Measurements from ENCODE around the gene CHD5.

Gene CHD5

DNA sequence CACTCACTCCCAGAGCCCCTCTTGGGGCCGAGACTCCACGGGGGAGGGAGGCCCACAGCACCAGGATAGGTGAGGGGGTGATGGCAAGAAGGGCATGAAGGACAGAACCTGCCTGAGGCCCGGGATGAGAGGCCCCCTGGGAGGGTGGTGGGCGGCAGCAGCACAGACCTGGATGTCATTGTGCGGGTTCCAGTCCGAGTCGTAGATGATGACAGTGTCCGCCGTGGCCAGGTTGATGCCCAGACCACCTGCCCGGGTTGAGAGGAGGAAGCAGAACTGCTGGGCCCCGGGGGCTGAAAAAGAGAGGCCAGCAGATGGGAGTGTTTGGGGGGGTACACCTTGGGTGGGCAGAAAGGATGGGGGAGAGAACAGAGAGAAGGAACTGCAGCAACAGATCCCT, 50.1 kb downstream of the CHD5 start:
- no peak for DNase-seq

DNA sequence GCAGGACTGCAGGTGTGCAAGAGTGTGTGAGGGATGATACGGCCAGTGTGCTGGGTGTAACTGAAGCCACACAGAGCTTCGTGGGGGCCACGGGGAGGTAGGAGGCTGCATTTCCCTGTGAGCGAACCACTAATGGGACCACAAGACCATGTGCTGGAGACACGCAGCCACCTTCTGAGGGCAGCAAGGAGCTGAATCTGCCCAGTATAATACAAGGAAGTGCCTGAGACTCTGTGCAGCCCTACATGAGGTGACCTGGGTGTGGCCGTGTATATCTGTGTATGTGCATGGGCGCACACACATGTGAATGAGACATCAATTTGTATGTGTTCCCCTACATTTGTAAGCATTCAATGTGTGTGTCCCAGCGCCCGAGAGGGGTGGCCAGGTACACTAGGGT, 50.8 kb downstream of the CHD5 start:
- DNase-seq = no peak

DNA sequence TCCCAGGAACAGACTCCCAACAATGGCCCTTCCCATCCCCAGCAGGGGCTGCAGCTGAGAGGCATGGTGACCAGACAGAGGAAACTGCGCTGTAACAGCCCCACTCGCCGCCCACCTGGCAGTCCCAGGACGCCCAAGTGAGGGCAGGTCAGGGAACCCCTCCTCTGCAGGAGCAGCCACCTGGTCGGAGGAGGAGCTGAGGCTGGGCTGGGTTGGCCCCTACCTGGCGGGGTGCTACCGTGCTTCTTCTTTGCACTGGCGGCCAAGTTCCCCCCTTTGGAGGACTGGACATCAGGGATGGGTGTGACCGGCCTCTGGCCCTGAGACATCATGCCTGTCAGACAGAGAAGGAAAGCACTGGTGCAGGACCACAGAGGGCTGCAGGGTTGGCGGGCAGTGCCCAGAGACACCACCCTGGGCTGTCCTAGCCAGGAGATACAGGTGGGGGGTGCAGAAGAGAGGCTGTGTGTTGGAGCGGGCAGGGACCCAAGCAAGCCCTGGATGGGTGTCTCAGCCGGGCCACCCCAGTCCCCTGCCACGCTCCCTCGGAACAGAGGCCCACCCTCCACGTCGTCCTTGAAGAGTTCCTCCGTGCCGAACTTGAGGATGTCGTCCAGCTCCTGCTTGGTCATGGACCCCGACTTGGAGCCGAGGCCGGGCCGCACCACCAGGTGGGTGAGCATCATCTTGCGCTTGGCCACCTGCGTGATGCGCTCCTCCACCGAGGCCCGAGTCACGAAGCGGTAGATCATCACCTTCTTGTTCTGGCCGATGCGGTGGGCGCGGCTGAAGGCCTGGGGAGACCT, 51.6 kb downstream of the CHD5 start:
- no peak for DNase-seq

DNA sequence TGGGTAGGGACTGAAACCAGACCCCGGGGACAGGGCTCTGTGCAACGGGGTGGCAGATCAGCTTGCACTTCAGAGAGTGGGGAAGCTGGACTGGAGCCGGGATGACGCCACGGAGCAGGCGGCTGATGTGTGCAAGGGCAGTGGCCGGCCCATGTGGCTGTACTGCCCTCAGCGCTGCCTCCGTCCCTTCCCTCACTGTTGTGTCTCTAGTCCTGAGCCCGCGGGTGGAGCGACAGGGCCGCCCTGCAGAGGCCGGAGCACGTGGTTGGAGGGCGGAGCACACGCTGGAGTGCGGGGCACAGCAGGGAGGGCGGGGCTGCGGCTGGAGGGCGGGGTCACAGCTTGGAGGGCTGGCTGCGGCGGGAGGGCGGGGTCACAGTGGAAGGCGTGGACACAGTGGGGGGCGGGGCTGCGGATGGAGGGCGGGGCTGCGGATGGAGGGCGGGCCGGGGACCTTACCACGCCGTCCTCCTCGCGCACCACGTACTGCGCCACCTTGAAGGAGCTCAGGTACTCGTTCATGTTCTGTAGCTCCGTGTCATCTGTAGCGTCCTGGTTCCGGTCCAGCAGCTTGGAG, 52.4 kb downstream of the CHD5 start:
- no peak for DNase-seq

DNA sequence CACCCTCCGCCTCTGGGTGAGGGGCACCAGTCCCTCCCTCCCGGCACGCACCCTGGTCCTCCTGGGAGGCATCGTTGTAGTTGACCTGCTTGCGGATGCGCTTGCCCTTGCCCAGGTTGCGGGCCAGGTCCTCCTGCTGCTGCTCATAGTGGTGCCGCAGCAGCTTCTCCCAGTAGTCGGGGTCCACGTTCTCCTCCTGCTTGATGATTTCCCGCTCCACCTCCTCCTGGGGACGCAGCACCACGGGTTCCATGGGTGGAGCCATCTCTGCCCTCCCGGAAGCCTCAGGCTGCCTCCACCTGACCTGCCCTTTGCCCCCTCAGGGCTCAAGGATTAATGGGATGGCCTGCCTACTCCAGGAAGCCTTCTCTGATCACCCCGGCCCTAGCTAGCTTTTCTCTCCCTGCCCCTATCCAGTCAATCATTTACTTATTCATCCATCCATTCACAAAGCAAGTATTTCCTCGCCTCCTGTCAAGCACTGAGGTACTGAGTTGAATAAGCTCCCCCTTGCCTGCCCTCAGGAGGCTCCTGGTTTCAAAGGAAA, 53.5 kb downstream of the CHD5 start:
- no peak for DNase-seq

DNA sequence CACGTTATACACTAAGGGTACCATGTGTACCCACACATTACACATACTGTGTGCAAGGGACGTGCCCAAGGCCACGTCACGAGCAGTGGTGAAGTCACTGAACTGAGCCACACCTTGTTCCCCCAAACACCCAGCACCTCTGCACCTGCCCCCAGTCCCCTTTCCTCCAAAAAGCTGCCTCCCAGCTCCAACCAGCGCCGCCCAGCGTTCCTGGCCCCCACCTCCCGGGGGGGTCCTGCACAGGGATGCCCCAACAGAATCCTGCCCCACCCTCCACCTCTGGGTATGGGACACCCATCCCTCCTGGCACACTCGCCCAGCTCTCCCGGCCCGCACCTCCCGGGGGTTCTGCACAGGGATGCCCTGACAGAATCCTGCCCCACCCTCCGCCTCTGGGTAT, 54.1 kb downstream of the CHD5 start:
- DNase-seq = no peak

DNA sequence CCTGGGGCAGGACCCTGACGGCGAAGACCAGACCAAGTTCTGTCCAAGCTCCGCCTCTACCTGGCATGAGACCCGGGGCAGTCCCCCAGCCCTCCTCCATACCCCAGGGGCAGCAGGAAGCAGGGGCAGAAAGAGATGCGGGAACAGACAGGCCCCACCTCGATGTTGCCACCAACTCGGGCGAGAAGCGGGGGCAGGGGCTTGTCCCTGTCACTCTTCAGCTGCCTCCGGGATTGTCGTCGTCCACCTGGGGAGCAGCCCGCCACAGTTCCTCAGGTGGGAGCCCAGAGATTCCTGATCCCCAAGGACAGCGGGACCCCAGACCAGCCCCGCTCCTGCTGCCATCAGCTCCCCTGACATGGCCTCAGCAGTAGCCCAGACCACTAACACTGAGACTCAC, 54.8 kb downstream of the CHD5 start:
- no peak for DNase-seq

DNA sequence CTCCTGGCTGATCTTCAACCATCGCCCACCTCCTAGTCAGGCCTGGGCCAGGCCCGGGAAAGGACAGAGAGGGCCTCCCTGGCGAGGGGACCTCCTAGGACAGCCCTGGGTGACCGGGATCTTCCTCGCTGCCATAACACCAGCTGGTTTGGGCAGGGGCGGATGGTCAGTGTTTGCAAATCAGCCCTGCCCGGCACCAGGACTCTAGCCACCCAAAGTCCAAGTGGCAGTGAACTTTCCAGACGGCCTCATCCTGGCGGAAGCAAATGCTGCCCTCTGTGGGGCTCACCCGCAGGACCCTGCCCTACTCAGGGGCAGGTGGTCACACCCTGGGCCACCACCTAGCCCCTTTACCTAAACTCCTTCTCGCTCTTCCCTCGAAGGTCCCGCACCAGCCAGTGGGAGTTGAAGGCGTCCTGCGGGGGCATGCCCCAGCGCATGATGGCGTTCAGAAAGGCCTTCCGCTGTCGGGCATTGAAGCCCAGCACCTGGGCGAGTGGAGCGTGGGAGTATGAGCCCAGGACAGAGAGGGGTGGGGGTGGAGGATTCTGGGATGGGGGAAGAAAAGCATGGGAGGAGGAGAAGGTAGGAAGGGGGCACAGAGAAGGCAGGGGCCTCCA, 55.3 kb downstream of the CHD5 start:
- no peak for DNase-seq

DNA sequence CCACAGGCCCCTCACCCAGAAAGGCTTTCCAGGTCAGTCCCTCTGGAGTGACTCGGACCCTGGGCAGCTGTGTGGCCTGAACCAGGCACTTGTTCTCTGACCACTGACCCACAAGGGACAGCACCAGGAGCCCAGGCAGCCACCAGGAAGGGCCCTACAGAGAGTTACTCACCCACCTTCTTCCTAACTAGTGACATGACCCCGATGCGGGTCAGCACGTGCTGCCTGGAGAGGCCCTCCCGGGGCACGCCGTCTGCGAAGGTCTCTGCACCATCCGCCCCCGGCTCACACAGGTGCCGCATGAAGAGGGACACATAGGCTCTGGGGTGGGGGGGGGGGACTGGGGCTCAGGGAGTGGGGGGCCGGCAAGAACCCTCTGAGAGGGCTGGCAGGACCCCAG, 55.8 kb downstream of the CHD5 start:
- DNase-seq = no peak

DNA sequence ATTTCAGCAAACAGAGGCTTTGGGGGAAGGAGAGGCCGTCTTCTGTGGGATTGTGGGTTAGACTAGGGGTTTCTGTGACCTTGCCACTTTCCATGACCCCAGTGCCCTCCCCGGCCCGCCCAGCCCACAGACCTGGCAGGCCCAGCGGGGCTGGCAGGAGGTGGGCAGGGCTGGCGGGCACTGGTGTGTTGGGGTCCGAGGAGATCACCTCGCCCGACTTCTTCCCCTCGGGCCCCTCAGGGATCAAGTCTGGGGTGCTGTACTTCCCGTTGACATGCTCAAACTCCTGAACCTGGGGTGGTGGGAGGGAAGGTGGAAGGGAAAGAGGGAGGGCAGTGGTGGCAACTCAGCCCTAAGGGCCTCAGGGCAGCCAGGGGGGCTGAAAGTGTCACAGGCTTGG, 56.3 kb downstream of the CHD5 start:
- no peak for DNase-seq

DNA sequence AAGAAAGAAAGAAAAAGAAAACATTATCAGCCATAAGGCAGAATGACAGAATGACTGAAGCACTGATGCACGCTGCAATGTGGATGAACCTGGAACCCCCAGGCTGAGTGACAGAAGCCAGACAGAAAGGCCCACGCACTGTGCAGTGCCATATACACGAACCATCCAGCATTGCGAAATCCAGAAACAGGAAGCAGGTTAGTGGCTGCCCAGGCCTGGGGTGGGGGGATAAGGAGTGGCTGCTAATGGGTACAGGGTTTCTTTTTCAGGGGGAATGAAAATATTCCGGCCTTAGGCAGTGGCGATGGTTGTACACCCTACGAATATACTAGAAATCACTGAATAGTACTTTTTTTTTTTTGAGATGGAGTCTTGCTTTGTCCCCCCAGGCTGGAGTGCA, 57.0 kb downstream of the CHD5 start:
- no peak for DNase-seq

DNA sequence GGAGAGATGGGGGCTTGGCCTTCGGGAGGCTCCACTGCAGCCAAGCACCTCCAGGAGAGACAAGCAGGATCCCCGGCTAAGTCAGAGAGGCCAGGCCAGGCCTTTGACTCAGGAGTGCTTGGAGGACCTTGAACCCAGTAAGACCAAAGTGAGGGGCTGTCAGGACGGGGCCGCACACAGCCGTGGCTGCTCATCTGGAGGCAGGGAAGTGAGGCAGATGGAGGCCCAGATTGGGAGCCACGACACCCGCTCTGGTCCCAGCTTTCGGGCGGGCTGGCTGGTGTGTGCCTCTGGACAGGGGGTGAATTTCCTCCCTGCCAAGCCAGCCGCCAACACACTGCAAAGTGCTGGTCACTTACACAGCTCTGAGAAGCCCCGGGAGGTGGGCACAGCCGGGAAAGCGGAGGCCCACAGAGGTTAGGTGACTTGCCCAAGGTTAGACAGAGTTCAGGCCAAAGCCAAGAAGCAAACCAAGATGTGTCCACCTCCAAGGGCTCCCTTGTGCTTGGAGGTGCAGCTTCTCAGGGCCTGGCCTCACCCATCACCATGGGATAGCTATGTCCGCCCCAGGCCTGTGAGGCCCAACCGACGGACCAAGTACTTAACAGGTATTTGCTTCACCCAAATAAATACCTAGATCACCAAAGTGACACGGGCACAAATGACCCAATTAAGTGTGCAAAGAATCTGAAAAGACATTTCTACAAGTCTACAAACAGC, 58.3 kb downstream of the CHD5 start:
- no peak for DNase-seq

DNA sequence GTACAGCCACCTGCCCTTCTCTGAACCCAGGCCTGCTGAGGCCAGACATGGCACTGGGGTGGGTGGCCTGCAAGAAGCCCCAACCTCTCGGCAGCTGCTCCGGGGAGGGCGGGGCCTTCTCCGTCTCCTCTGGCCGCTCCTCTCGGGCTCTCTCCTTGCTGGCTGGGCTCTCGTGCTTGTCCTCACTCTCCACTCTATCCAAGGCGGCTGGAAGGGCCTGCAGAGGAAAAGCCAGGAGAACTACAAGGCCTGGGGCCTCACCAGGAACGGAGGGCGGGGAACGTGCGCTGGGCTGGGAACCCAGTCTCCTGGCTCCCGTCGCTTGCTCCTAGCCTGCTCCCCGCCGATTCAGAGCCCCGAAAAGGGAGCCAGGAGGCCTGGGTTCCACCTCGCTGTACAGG, 59.1 kb downstream of the CHD5 start:
- DNase-seq = no peak

DNA sequence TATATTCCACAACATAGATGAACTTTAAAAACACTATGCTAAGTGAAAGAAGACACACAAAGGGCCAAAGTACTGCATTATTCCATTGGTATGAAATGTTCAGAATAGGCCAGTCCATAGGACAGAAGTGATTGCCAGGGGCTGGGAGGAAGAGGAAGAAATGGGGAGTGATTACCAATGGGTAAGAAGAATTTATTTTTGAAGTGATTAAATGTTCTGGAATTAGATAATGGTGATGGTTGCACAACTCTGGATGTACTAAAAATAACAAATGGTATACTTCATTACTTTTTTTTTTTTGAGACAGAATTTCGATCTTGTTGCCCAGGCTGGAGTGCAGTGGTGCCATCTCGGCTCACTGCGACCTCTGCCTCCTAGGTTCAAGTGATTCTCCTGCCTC, 61.7 kb downstream of the CHD5 start:
- DNase-seq = no peak

DNA sequence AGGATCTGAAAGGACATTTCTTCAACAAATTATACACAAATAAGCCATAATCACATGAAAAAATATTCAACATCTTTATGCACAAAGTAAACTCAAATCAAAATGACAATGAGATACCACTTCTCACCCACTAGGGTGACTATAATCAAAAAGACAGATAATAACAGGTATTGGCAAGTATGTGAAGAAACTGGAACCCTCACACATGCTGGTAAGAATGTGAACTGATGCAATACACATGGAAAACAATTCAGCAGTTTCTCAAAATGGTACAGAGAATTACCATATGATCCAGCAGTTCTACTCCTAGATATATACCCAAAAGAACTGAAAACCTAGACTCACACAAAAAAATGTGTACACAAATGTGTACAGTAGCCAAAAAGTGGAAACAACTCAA, 62.5 kb downstream of the CHD5 start:
- no peak for DNase-seq

DNA sequence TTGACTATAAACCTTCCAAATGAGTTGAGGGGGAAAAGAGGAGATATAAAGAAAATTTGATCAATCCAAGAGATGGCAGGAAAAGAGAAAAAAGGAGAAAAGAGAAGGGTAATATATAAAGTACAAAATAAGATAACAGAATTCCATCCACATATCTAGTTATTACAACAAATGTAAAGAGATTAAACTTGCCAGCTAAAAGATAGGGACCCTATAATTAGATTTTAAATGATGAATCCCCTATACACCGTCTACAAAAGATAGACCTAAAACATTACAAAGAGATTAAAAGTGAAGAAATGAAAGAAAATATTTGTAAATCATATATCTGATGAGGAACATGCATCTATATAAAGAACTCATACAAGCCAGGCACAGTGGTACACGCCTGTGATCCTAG, 63.1 kb downstream of the CHD5 start:
- no peak for DNase-seq

DNA sequence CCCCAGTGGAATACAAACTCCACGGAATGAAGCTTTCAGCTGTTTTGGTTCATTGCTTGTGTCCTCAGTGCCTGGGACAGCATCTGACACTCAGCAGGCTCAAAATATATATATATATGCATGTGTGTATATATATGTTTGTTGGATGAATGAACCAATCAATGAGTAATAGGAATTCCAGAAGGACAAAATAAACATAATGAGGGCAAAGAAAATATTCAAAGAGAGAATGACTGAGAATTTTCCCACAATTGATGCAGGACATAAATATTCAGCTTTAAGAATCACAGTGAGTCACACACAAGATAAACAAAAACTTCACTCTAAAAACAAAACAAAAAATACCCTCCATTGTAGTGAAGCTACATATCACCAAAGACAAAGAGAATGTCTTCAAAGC, 64.0 kb downstream of the CHD5 start:
- no peak for DNase-seq

DNA sequence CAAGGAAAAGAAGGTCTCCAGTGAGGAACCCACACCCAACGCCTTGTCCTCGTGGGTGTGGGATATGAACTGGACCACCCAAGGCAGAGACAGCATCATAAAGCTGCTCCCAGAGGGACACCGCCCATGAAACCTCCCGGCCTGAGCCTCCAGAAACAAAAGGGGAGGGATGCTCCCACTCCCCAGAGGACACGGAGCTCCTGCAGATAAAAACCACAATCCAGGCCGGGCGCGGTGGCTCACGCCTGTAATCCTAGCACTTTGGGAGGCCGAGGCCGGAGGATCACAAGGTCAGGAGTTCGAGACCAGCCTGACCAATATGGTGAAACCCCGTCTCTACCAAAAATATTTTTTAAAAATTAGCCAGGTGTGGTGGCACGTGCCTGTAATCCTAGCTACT, 66.4 kb downstream of the CHD5 start:
- no peak for DNase-seq

DNA sequence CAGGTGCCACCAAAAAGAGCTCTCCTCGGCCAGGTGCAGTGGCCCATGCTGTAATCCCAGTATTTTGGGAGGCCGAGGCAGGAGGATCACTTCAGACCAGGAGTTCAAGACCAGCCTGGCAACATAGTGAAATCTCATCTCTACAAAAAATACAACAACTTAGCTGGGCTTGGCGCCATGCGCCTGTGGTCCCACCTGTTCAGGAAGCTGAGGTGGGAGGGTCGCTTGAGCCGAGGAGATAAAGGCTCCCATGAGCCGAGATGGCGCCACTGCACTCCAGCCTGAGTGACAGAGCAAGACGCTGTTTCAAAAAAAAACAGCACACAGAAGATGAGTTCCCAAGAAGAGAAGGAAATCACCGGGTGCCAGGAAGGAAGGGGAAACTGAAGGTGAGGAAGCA, 67.0 kb downstream of the CHD5 start:
- DNase-seq = no peak

DNA sequence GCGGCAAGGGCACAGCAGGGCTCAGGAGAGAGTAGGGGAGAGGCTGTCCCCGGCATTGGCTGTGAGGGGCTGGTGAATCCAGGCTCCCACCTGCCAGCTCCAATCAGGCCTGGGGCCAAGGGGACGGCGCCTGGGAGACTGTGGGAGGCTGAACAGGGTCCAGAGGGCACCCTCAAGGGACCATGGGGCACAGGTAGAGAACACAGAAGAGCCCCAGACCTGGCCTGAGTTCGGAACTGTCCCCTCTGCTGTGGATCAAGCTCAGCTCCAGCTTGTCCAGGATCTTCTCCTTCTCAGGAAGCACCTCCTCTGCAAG, 67.5 kb downstream of the CHD5 start:
- DNase-seq = no peak

DNA sequence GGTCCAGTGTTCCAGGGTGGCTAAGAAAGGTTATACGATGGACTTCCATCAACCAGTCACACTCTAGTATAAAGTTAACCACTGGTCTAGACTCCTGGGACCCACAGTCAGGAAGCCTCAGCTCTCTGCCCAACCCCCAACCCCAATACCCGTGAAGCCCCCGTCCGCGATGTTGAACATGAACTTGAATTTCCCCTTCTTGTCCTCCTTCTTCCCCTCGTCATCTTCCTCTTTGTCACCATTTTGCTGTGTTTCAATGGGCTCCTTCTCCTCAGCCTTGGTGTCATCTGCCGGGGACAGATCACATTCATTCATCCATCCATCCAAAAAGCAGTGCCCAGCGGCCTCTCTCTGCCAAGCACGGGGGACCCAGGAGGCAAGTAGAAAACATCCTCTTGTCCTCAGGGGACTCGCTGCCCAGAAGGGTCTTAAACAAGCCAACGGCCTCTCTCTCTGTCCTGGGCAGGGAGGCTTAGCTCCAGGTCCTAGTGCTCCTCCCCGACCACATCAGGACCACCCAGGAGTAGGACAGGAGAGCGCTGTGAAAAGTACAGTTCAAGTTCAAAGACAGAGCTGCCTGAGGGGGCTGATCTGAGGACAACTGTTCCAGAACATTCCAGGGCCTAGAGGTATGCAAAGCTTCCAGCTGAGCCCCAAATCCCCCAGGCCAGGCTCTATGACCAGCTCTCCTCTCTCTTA, 68.0 kb downstream of the CHD5 start:
- no peak for DNase-seq

DNA sequence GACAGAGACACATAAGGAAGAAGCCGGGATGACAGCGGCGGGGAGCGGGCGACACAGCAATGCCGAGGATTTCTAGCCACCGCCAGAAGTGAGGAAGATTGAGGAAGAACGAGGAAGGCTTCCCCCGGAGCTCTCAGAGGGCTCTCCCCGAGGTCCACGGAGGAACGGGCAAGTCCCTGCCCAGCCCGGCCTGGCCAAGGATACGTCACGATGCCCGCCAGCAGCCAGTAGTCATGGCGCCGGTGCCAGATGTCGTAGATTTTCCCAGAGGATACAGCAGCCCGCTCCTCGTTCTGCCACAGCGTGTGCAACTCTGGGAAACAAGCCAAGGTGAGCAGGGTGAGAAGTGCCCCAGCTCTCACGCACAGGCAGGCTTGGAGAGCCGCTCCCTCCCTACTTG, 68.5 kb downstream of the CHD5 start:
- no peak for DNase-seq

DNA sequence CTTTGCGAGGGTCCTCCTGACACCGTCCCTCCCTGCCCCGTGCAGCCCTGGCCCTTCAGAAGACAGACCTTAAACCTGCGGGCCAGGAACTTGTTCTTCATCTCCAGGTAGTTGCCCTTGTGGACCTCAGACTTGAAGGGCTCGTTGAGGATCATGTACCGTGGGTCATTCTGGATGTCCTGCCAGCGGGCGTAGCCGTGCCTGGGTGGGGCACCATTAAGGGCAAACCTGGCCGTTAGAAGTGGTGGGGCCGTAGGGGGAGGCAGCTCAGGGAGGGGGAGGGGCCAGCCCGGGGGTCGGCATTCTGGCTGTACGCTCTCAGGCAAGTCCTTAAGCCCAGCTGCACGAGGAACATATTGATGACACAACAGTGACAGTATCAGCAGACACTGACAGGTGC, 69.8 kb downstream of the CHD5 start:
- DNase-seq = no peak

All from NK-92 treated with Interleukin-12 subunit alpha and Interleukin-12 subunit beta, amount 100 ng/mL, for 24 hours (cell line).